Esophagus squamous epithelium (tissue), 4 donors: Measurements from ENCODE around the gene ARSI.

Source experiments
- CTCF ChIP-seq, 6 experiments: fragments of 450-650 bp in 4 of 6; fragments of 200-600 bp in 2 of 6; sonication (generic) in 2 of 6; IDR thresholded peaks; one replicate each; pipeline ENCODE4 v1.5.1; 2016 to 2019; ENCODE audit warnings: antibody characterized with exemption in 6 of 6, mild to moderate bottlenecking in 4 of 6, moderate library complexity in 4 of 6
- POLR2A ChIP-seq, 4 donors: fragments of 450-650 bp; IDR thresholded peaks; one replicate each; pipeline ENCODE4 v1.6.1; 2017; ENCODE audit warnings: antibody characterized with exemption in 4 of 4, mild to moderate bottlenecking in 4 of 4, moderate library complexity in 3 of 4

- TF ChIP-seq CTCF (IDR thresholded peaks at IDR 0.05) (no peak), POLR2A (IDR thresholded peaks at IDR 0.05) (no peak)
Observed at GRCh38 chr5:150323092-150323491, 20.4 kb upstream of the ARSI start.
